Keratinocyte (primary cell): ENCODE results near the gene TIMM23B. TPM values are rescaled to one million over a fixed set of nuclear protein-coding genes. Genes with fewer than 3 reads are reported as not detected.
"Not testable (repeated sequence)": the region's sequence is repeated elsewhere in the genome, so short reads cannot be mapped to it uniquely, and the experiment has no call there.

ENCODE experiments used
- DNase-seq: peaks from one replicate; pipeline ENCODE4 v3.0.0-alpha.2; 2011; ENCODE audit warnings: low read depth, missing footprints, low spot score
- FAIRE-seq: peaks from 2 replicates; lab custom pipeline; 2011; peaks lifted over from hg19 to GRCh38; lab: Jason Lieb, UNC
- H2AFZ ChIP-seq: 2 replicates; pipeline ENCODE4 v1.6.0; 2012; ENCODE audit warnings: low read length, control low read depth, inconsistent platforms; ENCODE audit not compliant: control insufficient read depth
- H3K27ac ChIP-seq: 2 replicates; pipeline ENCODE4 v1.5.1; 2011; ENCODE audit warnings: low read length; ENCODE audit not compliant: control insufficient read depth, insufficient read depth
- H3K27me3 ChIP-seq: 3 replicates; pipeline ENCODE4 v1.6.0; 2011; ENCODE audit warnings: low read length; ENCODE audit not compliant: control insufficient read depth, insufficient read depth; ENCODE audit errors: extremely low read depth
- H3K36me3 ChIP-seq, 2 experiments: 2 replicates in 1 of 2; 3 replicates in 1 of 2; pipeline ENCODE4 v1.5.1; 2011; ENCODE audit warnings: low read length in 2 of 2, mild to moderate bottlenecking in 1 of 2; ENCODE audit not compliant: control insufficient read depth in 2 of 2, insufficient read depth in 2 of 2; ENCODE audit errors: extremely low read depth in 1 of 2
- H3K4me1 ChIP-seq: 3 replicates; pipeline ENCODE4 v1.5.1; 2011; ENCODE audit warnings: low read length; ENCODE audit not compliant: control insufficient read depth, insufficient read depth; ENCODE audit errors: extremely low read depth
- H3K4me2 ChIP-seq: 3 replicates; pipeline ENCODE4 v1.6.0; 2011; ENCODE audit warnings: low read depth, low read length; ENCODE audit not compliant: control insufficient read depth, insufficient read depth; ENCODE audit errors: extremely low read depth
- H3K4me3 ChIP-seq, 3 experiments: fragments of 200-600 bp in 1 of 3; sonication (generic) in 1 of 3; 2 replicates in 2 of 3; 3 replicates in 1 of 3; pipeline ENCODE4 v1.5.1; 2011 to 2016; ENCODE audit warnings: low read length in 3 of 3, mild to moderate bottlenecking in 3 of 3, control low read depth in 2 of 3, inconsistent platforms in 1 of 3, low read depth in 1 of 3, mixed read lengths in 1 of 3, mixed run types in 1 of 3, moderate library complexity in 1 of 3; ENCODE audit not compliant: control insufficient read depth in 2 of 3, insufficient read depth in 2 of 3; ENCODE audit errors: extremely low read depth in 1 of 3
- H3K79me2 ChIP-seq: 2 replicates; pipeline ENCODE4 v1.6.0; 2012; ENCODE audit warnings: low read length; ENCODE audit not compliant: control insufficient read depth, insufficient read depth
- H3K9ac ChIP-seq: 3 replicates; pipeline ENCODE4 v1.6.0; 2011; ENCODE audit warnings: low read length; ENCODE audit not compliant: control insufficient read depth, insufficient read depth; ENCODE audit errors: extremely low read depth
- H3K9me1 ChIP-seq: 3 replicates; pipeline ENCODE4 v1.6.0; 2011; ENCODE audit warnings: low read length; ENCODE audit not compliant: control insufficient read depth, insufficient read depth; ENCODE audit errors: extremely low read depth
- H3K9me3 ChIP-seq: 2 replicates; pipeline ENCODE4 v1.5.1; 2012; ENCODE audit warnings: low read depth, low read length; ENCODE audit not compliant: control insufficient read depth
- H4K20me1 ChIP-seq: 3 replicates; pipeline ENCODE4 v1.6.0; 2011; ENCODE audit warnings: low read length; ENCODE audit not compliant: control insufficient read depth, insufficient read depth; ENCODE audit errors: extremely low read depth
- dilution Hi-C: fragments of 300-500 bp; cut with MboI; formaldehyde crosslinking; loops from one replicate; pipeline ENCODE4 v1.7.0; 2020; ENCODE audit warnings: low sequenced_read_pairs; ENCODE audit not compliant: extremely low pct_ligation_motif_present
- polyA plus RNA-seq, 5 experiments: library from polyadenylated mRNA; depleted of rRNA in 3 of 5; stranded (reverse) in 3 of 5; stranded (forward) in 1 of 5; unstranded in 1 of 5; fragments of >200 nt; gene quantifications; 1 replicate in 1 of 5; 2 replicates in 3 of 5; 3 replicates in 1 of 5; pipeline versions ENCODE4 v1.2.1 to v1.2.3, GENCODE V29; 2011 to 2012; ENCODE audit warnings: missing spikeins in 2 of 5, low read depth in 1 of 5, low replicate concordance in 1 of 5

TIMM23B gene
- polyA plus RNA-seq, 1 donor (not counting 4 experiments of a cell fraction or from before 2014, with no cell fraction given): 18.4 TPM

GRCh38 chr10:49971466-49971865 lies 29.6 kb downstream of the TIMM23B start:
- FAIRE-seq, H3K9me1 ChIP-seq, H2AFZ ChIP-seq, H3K27ac ChIP-seq, H3K79me2 ChIP-seq, H3K36me3 ChIP-seq, H3K4me1 ChIP-seq, H4K20me1 ChIP-seq, H3K4me2 ChIP-seq, H3K9ac ChIP-seq, H3K9me3 ChIP-seq, dilution Hi-C loops, H3K4me3 ChIP-seq, DNase-seq, H3K27me3 ChIP-seq: not testable (repeated sequence)

- H3K4me2 ChIP-seq, H3K9me3 ChIP-seq, H3K27ac ChIP-seq, H3K9ac ChIP-seq, H3K27me3 ChIP-seq, H3K4me1 ChIP-seq, H4K20me1 ChIP-seq, H3K36me3 ChIP-seq, H3K4me3 ChIP-seq, dilution Hi-C loops, H2AFZ ChIP-seq, H3K9me1 ChIP-seq, H3K79me2 ChIP-seq, DNase-seq, FAIRE-seq: not testable (repeated sequence)
Observed at GRCh38 chr10:49972094-49972493, 30.2 kb downstream of the TIMM23B start.

- H2AFZ ChIP-seq, H3K36me3 ChIP-seq, H4K20me1 ChIP-seq, H3K27me3 ChIP-seq, DNase-seq, H3K9me1 ChIP-seq, H3K27ac ChIP-seq, H3K4me2 ChIP-seq, H3K9me3 ChIP-seq, H3K9ac ChIP-seq, dilution Hi-C loops, FAIRE-seq, H3K79me2 ChIP-seq, H3K4me1 ChIP-seq, H3K4me3 ChIP-seq: not testable (repeated sequence)
Observed at GRCh38 chr10:49977756-49978155, 35.9 kb downstream of the TIMM23B start.

GRCh38 chr10:49987207-49987606 lies 45.4 kb downstream of the TIMM23B start:
- H4K20me1 ChIP-seq, DNase-seq, dilution Hi-C loops, H2AFZ ChIP-seq, H3K9me3 ChIP-seq, H3K79me2 ChIP-seq, FAIRE-seq, H3K4me2 ChIP-seq, H3K9me1 ChIP-seq, H3K4me3 ChIP-seq, H3K9ac ChIP-seq, H3K27ac ChIP-seq, H3K4me1 ChIP-seq, H3K27me3 ChIP-seq, H3K36me3 ChIP-seq: not testable (repeated sequence)

GRCh38 chr10:49988376-49988775 lies 46.5 kb downstream of the TIMM23B start, which contains the start of gene AGAP6:
AGAP6 (plus strand) TSS chr10:49988406; CDS start chr10:49988716, 310 bp downstream.
- H4K20me1 ChIP-seq, H3K27me3 ChIP-seq, DNase-seq, H3K9me3 ChIP-seq, H3K79me2 ChIP-seq, H3K4me2 ChIP-seq, H3K27ac ChIP-seq, H3K36me3 ChIP-seq, dilution Hi-C loops, H2AFZ ChIP-seq, H3K9ac ChIP-seq, H3K4me3 ChIP-seq, H3K4me1 ChIP-seq, H3K9me1 ChIP-seq, FAIRE-seq: not testable (repeated sequence)
